ENCODE results near the gene ATP1B2. TPM values are rescaled to one million over a fixed set of nuclear protein-coding genes. Genes with fewer than 3 reads are reported as not detected.

ATP1B2 gene
- total and polyA plus RNA-seq, 9 of the 15 experiments (the other 6 are each of a cell fraction or from before 2014, with no cell fraction given), result 0.23 to 6.0 (median 0.99) TPM

GRCh38 chr17:7650509-7651096 lies at the start of gene ATP1B2 (continued):
- TF ChIP-seq ZNF280A (IDR thresholded peaks at IDR 0.05; ENCODE audit: low read depth, partially characterized antibody) (no peak), CBX2 (IDR thresholded peaks at IDR 0.05; ENCODE audit: insufficient read depth, low read length, poor library complexity, severe bottlenecking) (no peak), ZNF41 (CRISPR knock-in tag; conservative IDR thresholded peaks at IDR 0.05) (no peak), SETDB1 (IDR thresholded peaks at IDR 0.05; ENCODE audit: low read length) (no peak), DNMT1 (IDR thresholded peaks at IDR 0.05) (no peak), ZNF174 (CRISPR knock-in tag; IDR thresholded peaks at IDR 0.05) (no peak), ZNF507 (tag; conservative IDR thresholded peaks at IDR 0.05) (no peak), FOSL1 (tag; conservative IDR thresholded peaks at IDR 0.05) (no peak), RUNX1 (IDR thresholded peaks at IDR 0.05; ENCODE audit: low read depth) (no peak), BRD4 (IDR thresholded peaks at IDR 0.05) (no peak), ETS1 (conservative IDR thresholded peaks at IDR 0.05; ENCODE audit: control insufficient read depth, low read depth, low read length) (no peak), ARID4B (CRISPR knock-in tag; IDR thresholded peaks at IDR 0.05) (no peak), ZNF124 (CRISPR knock-in tag; IDR thresholded peaks at IDR 0.05) (no peak), HDAC8 (tag; IDR thresholded peaks at IDR 0.05) (no peak), SAFB (IDR thresholded peaks at IDR 0.05; ENCODE audit: borderline replicate concordance, low read depth, low read length) (no peak), FOXA3 (CRISPR knock-in tag; conservative IDR thresholded peaks at IDR 0.05 in 1 of 2, IDR thresholded peaks at IDR 0.05 in 1 of 2) (no peak), ATF6 (CRISPR knock-in tag; IDR thresholded peaks at IDR 0.05) (no peak), TOE1 (IDR thresholded peaks at IDR 0.05; ENCODE audit: borderline replicate concordance) (no peak), TOE1 (CRISPR knock-in tag; IDR thresholded peaks at IDR 0.05; ENCODE audit: borderline replicate concordance, low read depth) (no peak)
